PC-3 (cell line): ENCODE data around the gene WWC1.

Experiments
- CTCF ChIP-seq: fragments of 300-600 bp; sonication (generic); conservative IDR thresholded peaks from 2 replicates; pipeline ENCODE4 v1.5.1; 2017; ENCODE audit warnings: antibody characterized with exemption, low read depth, mild to moderate bottlenecking, low read length
- EZH2 ChIP-seq: fragments of 300-600 bp; sonication (generic); IDR thresholded peaks from one replicate; pipeline ENCODE4 v1.6.1; 2017; ENCODE audit warnings: antibody characterized with exemption, mild to moderate bottlenecking, low read length; ENCODE audit not compliant: unreplicated experiment

- no peak for TF ChIP-seq EZH2
- no peak for TF ChIP-seq CTCF
Observed at GRCh38 chr5:168423971-168424370, 132.5 kb downstream of the WWC1 start.
